ENCODE results near the gene AMOTL2. TPM values are rescaled to one million over a fixed set of nuclear protein-coding genes. Genes with fewer than 3 reads are reported as not detected.

AMOTL2 gene
- total and polyA plus RNA-seq, 10 of the 15 experiments (the other 5 are each of a cell fraction or from before 2014, with no cell fraction given): 0.20 to 0.33 TPM; not detected in 8

DNA sequence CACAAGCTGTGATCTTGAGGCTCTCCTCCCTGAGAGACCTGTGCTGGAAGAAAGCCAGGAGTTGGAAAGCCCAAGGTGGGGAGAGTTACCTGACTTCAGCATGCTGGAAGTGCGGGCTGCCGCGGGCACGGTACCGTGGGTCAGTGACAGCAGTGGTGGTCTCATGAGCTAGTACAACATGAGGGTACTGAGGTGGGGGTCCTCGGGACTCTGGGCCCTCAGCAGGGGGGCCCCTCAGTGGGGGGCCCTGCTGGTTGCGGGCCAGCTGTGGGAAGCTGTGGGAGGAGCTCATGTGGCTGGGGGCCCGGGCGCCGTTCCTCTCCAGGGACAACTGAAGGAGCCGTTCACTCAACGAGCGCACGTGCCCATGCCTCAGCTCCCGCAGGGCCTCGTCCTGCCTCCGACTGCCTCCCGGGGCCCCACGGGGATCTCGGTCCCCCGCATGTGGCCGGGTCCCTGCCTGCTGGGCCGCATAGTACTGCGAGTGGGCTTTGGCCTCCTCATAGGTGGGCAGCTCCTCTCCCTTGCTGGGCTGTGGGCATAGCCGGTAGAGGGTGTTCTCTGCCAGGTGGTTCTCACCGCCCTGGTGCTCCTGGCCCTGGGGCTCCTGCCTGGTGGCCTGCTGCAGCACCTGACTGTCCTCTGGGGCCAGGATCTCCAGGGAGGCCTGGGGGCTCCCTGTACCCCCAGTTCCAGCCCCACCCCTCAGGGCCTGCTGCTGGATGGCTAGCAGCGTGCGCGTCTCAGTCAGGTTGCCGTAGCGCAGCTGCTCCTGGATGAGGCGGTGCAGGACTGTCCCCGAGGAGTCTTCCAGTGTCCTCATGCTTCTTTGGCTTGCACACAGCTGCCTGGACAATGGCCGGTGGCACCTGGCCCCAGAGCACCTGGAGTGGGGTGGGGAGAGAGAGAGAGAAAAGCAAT lies 3.4 kb downstream of the AMOTL2 start:
- no peak for TF ChIP-seq ZSCAN29 (IDR thresholded peaks at IDR 0.05)
- no peak for FAIRE-seq
- no peaks in the 10 kb centered on the region; the same call in 1 of the 2 replicates for H3K4me1 ChIP-seq (ENCODE audit: control insufficient read depth, insufficient read depth, low read length)
- 60% methylated on average over 34 of the region's 34 CpGs for WGBS (ENCODE audit: insufficient coverage, insufficient replicate concordance, low lambda C conversion rate, missing lambda C conversion rate)
- no peak overlapping the region for H3K4me2 ChIP-seq (ENCODE audit: control insufficient read depth, insufficient read depth)
- H4K20me1 ChIP-seq (ENCODE audit: control insufficient read depth, insufficient read depth): no peaks in the 10 kb centered on the region
- in situ Hi-C loops (cut with MboI): no loop called here
- no peak for ATAC-seq
- BruUV-seq (replicated peaks): no TSS peak
- no peaks in the 10 kb centered on the region for H3K79me2 ChIP-seq (ENCODE audit: control insufficient read depth, insufficient read depth, low read length)
- SMC1A ChIA-PET (ENCODE audit: uncharacterized antibody, unreplicated experiment): no interaction called here
- intact Hi-C loops (cut with micrococcal nuclease; ENCODE audit: unreplicated experiment): loop anchor here (10.0 kb wide), 1 partner anchor 156 kb away; no protein-coding TSS in a partner anchor
- no peak overlapping the region for H3K27ac ChIP-seq (ENCODE audit: control insufficient read depth, insufficient read depth)
- H3K4me3 ChIP-seq: no peak overlapping the region
- CTCF ChIA-PET: no interaction called here
- H3K27me3 ChIP-seq (replicated peaks in 1 of 2; ENCODE audit: control insufficient read depth in 2 of 2, insufficient read depth in 2 of 2, low read length in 1 of 2): peaks cover 7 to 19% of the 10 kb centered on the region in 2 experiments; a peak in 3 of 4 replicates
- no peak overlapping the region for H3K9ac ChIP-seq (ENCODE audit: control insufficient read depth, insufficient read depth, low read length)
- no peak overlapping the region for H2AFZ ChIP-seq (ENCODE audit: control insufficient read depth, low read depth, low read length)
- RAD21 ChIA-PET (ENCODE audit: unreplicated experiment): no interaction called here
- POLR2A ChIA-PET: no interaction called here
- no peaks in the 10 kb centered on the region for H3K36me3 ChIP-seq (ENCODE audit: control insufficient read depth in 2 of 2, insufficient read depth in 2 of 2, low read length in 1 of 2)
- no peak for DNase-seq (ENCODE audit: low read depth, low spot score)
- no peaks in the 10 kb centered on the region for H3K9me3 ChIP-seq (replicated peaks; ENCODE audit: control insufficient read depth, insufficient read depth, low read length)

DNA sequence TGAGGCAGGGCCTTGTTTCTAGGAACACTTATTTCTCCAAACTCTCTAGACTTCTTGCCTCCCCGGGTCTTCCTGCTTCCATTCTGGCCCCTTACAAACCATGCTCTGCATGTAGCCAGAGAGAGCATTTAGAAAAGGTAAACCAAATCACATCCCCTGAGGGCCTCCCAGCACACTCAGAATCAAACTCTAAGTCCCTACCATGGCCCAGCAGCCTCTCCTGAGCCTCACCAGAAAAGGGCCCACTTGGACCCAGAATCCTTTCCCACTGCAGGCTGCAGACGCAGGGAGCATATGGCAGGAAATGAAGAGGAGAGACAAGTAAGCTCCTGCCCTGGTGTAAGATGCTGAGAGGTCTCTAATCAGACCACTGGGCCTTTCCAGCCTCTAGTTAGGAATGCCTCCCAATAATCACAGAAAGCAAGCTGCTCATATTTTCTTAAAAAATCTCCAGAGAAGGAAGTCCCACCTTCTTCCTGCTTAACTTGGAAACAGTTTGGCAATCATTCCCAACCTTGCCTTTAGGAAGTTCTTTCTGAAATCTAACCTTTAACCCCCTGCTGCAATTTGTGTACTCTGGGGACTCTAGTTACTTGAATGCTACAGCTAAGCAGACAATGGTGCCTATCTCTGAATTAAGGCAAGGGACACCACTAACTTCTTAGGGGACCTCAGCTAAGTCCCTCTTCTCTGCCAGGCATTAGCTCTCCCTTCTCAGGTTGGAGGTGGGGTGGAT lies 4.2 kb downstream of the AMOTL2 start:
- no peaks in the 10 kb centered on the region; the same call in 1 of the 2 replicates for H3K4me1 ChIP-seq (ENCODE audit: control insufficient read depth, insufficient read depth, low read length)
- no peaks in the 10 kb centered on the region for H3K36me3 ChIP-seq (ENCODE audit: control insufficient read depth in 2 of 2, insufficient read depth in 2 of 2, low read length in 1 of 2)
- intact Hi-C loops (cut with micrococcal nuclease; ENCODE audit: unreplicated experiment): loop anchor here (10.0 kb wide), 1 partner anchor 155 kb away; no protein-coding TSS in a partner anchor
- ChIA-PET RAD21 (ENCODE audit: unreplicated experiment) (no interaction called here), POLR2A (no interaction called here), SMC1A (ENCODE audit: uncharacterized antibody, unreplicated experiment) (no interaction called here), CTCF (no interaction called here)
- 14% methylated on average over 2 of the region's 2 CpGs for WGBS (ENCODE audit: insufficient coverage, insufficient replicate concordance, low lambda C conversion rate, missing lambda C conversion rate)
- ATAC-seq (no peak), FAIRE-seq (no peak), DNase-seq (ENCODE audit: low read depth, low spot score) (no peak)
- no peaks in the 10 kb centered on the region for H3K9me3 ChIP-seq (replicated peaks; ENCODE audit: control insufficient read depth, insufficient read depth, low read length)
- H3K79me2 ChIP-seq (ENCODE audit: control insufficient read depth, insufficient read depth, low read length): no peaks in the 10 kb centered on the region
- H3K4me2 ChIP-seq (ENCODE audit: control insufficient read depth, insufficient read depth): no peak overlapping the region
- no peak overlapping the region for H3K9ac ChIP-seq (ENCODE audit: control insufficient read depth, insufficient read depth, low read length)
- no peak overlapping the region for H3K4me3 ChIP-seq
- no peaks in the 10 kb centered on the region for H4K20me1 ChIP-seq (ENCODE audit: control insufficient read depth, insufficient read depth)
- H2AFZ ChIP-seq (ENCODE audit: control insufficient read depth, low read depth, low read length): no peak overlapping the region
- H3K27ac ChIP-seq (ENCODE audit: control insufficient read depth, insufficient read depth): no peak overlapping the region
- in situ Hi-C loops (cut with MboI): no loop called here
- BruUV-seq (replicated peaks): no TSS peak
- peaks cover 5 to 12% of the 10 kb centered on the region in 2 experiments; a peak in 3 of 4 replicates for H3K27me3 ChIP-seq (replicated peaks in 1 of 2; ENCODE audit: control insufficient read depth in 2 of 2, insufficient read depth in 2 of 2, low read length in 1 of 2)
- TF ChIP-seq STAT1 (conservative IDR thresholded peaks at IDR 0.05) (no peak), EP300 (IDR thresholded peaks at IDR 0.05; ENCODE audit: borderline replicate concordance in 1 of 2, control insufficient read depth in 1 of 2, low read depth in 2 of 2, low read length in 2 of 2) (no peak), RAD51 (IDR thresholded peaks at IDR 0.05) (no peak), BRCA1 (IDR thresholded peaks at IDR 0.05; ENCODE audit: low read depth, low read length) (no peak), JUNB (IDR thresholded peaks at IDR 0.05) (no peak), ASH2L (IDR thresholded peaks at IDR 0.05; ENCODE audit: borderline replicate concordance, low read depth) (no peak), ZNF622 (IDR thresholded peaks at IDR 0.05) (no peak)
- TF ChIP-seq, protein P1, sequence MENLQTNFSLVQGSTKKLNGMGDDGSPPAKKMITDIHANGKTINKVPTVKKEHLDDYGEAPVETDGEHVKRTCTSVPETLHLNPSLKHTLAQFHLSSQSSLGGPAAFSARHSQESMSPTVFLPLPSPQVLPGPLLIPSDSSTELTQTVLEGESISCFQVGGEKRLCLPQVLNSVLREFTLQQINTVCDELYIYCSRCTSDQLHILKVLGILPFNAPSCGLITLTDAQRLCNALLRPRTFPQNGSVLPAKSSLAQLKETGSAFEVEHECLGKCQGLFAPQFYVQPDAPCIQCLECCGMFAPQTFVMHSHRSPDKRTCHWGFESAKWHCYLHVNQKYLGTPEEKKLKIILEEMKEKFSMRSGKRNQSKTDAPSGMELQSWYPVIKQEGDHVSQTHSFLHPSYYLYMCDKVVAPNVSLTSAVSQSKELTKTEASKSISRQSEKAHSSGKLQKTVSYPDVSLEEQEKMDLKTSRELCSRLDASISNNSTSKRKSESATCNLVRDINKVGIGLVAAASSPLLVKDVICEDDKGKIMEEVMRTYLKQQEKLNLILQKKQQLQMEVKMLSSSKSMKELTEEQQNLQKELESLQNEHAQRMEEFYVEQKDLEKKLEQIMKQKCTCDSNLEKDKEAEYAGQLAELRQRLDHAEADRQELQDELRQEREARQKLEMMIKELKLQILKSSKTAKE (IDR thresholded peaks at IDR 0.05; ENCODE audit: low read depth, poor library complexity, severe bottlenecking): no peak
- TF ChIP-seq, protein P2, sequence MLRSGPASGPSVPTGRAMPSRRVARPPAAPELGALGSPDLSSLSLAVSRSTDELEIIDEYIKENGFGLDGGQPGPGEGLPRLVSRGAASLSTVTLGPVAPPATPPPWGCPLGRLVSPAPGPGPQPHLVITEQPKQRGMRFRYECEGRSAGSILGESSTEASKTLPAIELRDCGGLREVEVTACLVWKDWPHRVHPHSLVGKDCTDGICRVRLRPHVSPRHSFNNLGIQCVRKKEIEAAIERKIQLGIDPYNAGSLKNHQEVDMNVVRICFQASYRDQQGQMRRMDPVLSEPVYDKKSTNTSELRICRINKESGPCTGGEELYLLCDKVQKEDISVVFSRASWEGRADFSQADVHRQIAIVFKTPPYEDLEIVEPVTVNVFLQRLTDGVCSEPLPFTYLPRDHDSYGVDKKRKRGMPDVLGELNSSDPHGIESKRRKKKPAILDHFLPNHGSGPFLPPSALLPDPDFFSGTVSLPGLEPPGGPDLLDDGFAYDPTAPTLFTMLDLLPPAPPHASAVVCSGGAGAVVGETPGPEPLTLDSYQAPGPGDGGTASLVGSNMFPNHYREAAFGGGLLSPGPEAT (IDR thresholded peaks at IDR 0.05; ENCODE audit: low read depth): no peak
